Measurements from ENCODE around the gene HECTD4. TPM values are rescaled to one million over a fixed set of nuclear protein-coding genes. Genes with fewer than 3 reads are reported as not detected.

The HECTD4 gene
- total RNA-seq, 1 experiment from 2014 or later: 31.2 TPM

DNA sequence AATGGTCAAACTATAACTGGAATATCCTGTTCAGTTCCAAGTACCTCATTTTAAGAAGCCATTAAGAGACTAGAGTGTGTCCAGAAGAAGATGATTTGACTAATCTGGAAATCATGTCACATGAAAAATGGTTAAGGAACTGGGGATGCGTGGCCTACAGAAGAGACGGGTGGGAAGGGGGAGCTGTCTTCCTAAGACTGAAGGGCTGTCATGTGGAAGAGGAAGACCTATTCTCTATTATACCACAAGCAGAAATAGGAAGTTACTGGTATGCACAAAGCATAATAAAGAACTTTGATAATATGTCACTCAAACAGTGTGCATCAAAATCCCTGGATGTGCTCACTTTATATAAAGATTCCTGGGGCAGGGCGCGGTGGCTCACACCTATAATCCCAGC is 50.3 kb downstream of the HECTD4 start:
- intact Hi-C loops (cut with micrococcal nuclease): no loop called here
- no TSS peak for BruUV-seq (replicated peaks)
- CTCF ChIA-PET: no interaction called here

More for the DNA sequence above, 50.3 kb downstream of the HECTD4 start:
- H3K9me3 ChIP-seq (ENCODE audit: control insufficient read depth in 1 of 2, insufficient read depth in 1 of 2, low read depth in 1 of 2, low read length in 2 of 2): no peaks in the 10 kb centered on the region
- no peaks in the 10 kb centered on the region for H3K79me2 ChIP-seq (ENCODE audit: insufficient read depth, low read length)
- no peak overlapping the region for H3K4me3 ChIP-seq (replicated peaks in 1 of 2; ENCODE audit: low read depth in 1 of 2, low read length in 2 of 2)
- TF ChIP-seq POLR2A (IDR thresholded peaks at IDR 0.05; ENCODE audit: borderline replicate concordance, extremely low read depth, insufficient read depth, insufficient read length): no peak
- no peak for TF ChIP-seq YY1 (IDR thresholded peaks at IDR 0.05; ENCODE audit: extremely low read depth, insufficient replicate concordance, low read depth, low read length)
- no peak for TF ChIP-seq RAD21 (IDR thresholded peaks at IDR 0.05; ENCODE audit: low read depth)
- no peak for TF ChIP-seq EGR1 (IDR thresholded peaks at IDR 0.05; ENCODE audit: low read depth)
- TF ChIP-seq, protein P1, sequence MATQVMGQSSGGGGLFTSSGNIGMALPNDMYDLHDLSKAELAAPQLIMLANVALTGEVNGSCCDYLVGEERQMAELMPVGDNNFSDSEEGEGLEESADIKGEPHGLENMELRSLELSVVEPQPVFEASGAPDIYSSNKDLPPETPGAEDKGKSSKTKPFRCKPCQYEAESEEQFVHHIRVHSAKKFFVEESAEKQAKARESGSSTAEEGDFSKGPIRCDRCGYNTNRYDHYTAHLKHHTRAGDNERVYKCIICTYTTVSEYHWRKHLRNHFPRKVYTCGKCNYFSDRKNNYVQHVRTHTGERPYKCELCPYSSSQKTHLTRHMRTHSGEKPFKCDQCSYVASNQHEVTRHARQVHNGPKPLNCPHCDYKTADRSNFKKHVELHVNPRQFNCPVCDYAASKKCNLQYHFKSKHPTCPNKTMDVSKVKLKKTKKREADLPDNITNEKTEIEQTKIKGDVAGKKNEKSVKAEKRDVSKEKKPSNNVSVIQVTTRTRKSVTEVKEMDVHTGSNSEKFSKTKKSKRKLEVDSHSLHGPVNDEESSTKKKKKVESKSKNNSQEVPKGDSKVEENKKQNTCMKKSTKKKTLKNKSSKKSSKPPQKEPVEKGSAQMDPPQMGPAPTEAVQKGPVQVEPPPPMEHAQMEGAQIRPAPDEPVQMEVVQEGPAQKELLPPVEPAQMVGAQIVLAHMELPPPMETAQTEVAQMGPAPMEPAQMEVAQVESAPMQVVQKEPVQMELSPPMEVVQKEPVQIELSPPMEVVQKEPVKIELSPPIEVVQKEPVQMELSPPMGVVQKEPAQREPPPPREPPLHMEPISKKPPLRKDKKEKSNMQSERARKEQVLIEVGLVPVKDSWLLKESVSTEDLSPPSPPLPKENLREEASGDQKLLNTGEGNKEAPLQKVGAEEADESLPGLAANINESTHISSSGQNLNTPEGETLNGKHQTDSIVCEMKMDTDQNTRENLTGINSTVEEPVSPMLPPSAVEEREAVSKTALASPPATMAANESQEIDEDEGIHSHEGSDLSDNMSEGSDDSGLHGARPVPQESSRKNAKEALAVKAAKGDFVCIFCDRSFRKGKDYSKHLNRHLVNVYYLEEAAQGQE (IDR thresholded peaks at IDR 0.05; ENCODE audit: low read depth): no peak
- no peak for TF ChIP-seq SP1 (IDR thresholded peaks at IDR 0.05; ENCODE audit: low read depth)
- TF ChIP-seq, protein P2, sequence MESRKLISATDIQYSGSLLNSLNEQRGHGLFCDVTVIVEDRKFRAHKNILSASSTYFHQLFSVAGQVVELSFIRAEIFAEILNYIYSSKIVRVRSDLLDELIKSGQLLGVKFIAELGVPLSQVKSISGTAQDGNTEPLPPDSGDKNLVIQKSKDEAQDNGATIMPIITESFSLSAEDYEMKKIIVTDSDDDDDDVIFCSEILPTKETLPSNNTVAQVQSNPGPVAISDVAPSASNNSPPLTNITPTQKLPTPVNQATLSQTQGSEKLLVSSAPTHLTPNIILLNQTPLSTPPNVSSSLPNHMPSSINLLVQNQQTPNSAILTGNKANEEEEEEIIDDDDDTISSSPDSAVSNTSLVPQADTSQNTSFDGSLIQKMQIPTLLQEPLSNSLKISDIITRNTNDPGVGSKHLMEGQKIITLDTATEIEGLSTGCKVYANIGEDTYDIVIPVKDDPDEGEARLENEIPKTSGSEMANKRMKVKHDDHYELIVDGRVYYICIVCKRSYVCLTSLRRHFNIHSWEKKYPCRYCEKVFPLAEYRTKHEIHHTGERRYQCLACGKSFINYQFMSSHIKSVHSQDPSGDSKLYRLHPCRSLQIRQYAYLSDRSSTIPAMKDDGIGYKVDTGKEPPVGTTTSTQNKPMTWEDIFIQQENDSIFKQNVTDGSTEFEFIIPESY (IDR thresholded peaks at IDR 0.05; ENCODE audit: extremely low read depth, insufficient replicate concordance, low read length): no peak
- no peak for TF ChIP-seq ELF1 (IDR thresholded peaks at IDR 0.05; ENCODE audit: borderline replicate concordance, low read depth)
- TF ChIP-seq EZH2 (IDR thresholded peaks at IDR 0.05): no peak
- TF ChIP-seq JUND (IDR thresholded peaks at IDR 0.05): no peak
- no peak for TF ChIP-seq FOSL1 (IDR thresholded peaks at IDR 0.05; ENCODE audit: low read depth)
- TF ChIP-seq, protein P3, sequence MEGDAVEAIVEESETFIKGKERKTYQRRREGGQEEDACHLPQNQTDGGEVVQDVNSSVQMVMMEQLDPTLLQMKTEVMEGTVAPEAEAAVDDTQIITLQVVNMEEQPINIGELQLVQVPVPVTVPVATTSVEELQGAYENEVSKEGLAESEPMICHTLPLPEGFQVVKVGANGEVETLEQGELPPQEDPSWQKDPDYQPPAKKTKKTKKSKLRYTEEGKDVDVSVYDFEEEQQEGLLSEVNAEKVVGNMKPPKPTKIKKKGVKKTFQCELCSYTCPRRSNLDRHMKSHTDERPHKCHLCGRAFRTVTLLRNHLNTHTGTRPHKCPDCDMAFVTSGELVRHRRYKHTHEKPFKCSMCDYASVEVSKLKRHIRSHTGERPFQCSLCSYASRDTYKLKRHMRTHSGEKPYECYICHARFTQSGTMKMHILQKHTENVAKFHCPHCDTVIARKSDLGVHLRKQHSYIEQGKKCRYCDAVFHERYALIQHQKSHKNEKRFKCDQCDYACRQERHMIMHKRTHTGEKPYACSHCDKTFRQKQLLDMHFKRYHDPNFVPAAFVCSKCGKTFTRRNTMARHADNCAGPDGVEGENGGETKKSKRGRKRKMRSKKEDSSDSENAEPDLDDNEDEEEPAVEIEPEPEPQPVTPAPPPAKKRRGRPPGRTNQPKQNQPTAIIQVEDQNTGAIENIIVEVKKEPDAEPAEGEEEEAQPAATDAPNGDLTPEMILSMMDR (IDR thresholded peaks at IDR 0.05 in 2 of 3, conservative IDR thresholded peaks at IDR 0.05 in 1 of 3; ENCODE audit: borderline replicate concordance in 1 of 3, insufficient read depth in 1 of 3, low read depth in 2 of 3, low read length in 2 of 3): no peak
- TF ChIP-seq SIN3A (IDR thresholded peaks at IDR 0.05; ENCODE audit: low read depth): no peak
- no peak for TF ChIP-seq CBX3 (IDR thresholded peaks at IDR 0.05; ENCODE audit: low read depth)
- TF ChIP-seq TCF7L2 (IDR thresholded peaks at IDR 0.05; ENCODE audit: borderline replicate concordance, extremely low read depth, insufficient read depth, insufficient read length): no peak
- no peak for TF ChIP-seq EZH2phosphoT487 (IDR thresholded peaks at IDR 0.05; ENCODE audit: borderline replicate concordance)
- no peaks in the 10 kb centered on the region for H3K27me3 ChIP-seq (ENCODE audit: insufficient read depth, low read length)
- H4K20me1 ChIP-seq (ENCODE audit: insufficient read depth): no peaks in the 10 kb centered on the region
- DNase-seq (ENCODE audit: low read depth, low spot score) (no peak), ATAC-seq (no peak)
- ChIA-PET RAD21 (ENCODE audit: low non-redundant PET in 1 of 2, low total read pairs in 2 of 2, uncharacterized antibody in 2 of 2, unreplicated experiment in 2 of 2) (no interaction called here), POLR2A (no interaction called here)
- H3K27ac ChIP-seq (ENCODE audit: low read depth, low read length): no peak overlapping the region
- no peak overlapping the region for H3K9ac ChIP-seq (ENCODE audit: low read length)
- no peak overlapping the region for H2AFZ ChIP-seq (ENCODE audit: low read depth, low read length, poor library complexity, severe bottlenecking)
- H3K9me2 ChIP-seq (ENCODE audit: insufficient read depth): no peaks in the 10 kb centered on the region
- H3K4me2 ChIP-seq (ENCODE audit: low read length): no peak overlapping the region
- H3K4me1 ChIP-seq (ENCODE audit: control insufficient read depth in 1 of 2, insufficient read depth in 2 of 2, low read length in 2 of 2): no peaks in the 10 kb centered on the region
- no peaks in the 10 kb centered on the region for H3K36me3 ChIP-seq (ENCODE audit: control insufficient read depth in 1 of 2, insufficient read depth in 2 of 2, low read length in 2 of 2)
